Right renal pelvis (tissue), 4 donors: ENCODE measurements around the gene ARHGEF10L. TPM values are rescaled to one million over a fixed set of nuclear protein-coding genes. Genes with fewer than 3 reads are reported as not detected.

Source experiments
- polyA plus RNA-seq, 4 donors: library from polyadenylated mRNA; unstranded; fragments of 120-200 nt; gene quantifications; one replicate each; pipeline ENCODE4 v1.2.1, GENCODE V29; 2013; ENCODE audit not compliant: insufficient read length in 4 of 4

Gene ARHGEF10L
- polyA plus RNA-seq, 4 donors: 40.6 to 51.3 (median 44.6) TPM

Other genes with a start within 250 kb of the ARHGEF10L start
- 1 to 10 TPM in 1 of 4 donors, under 1 TPM in 3; 0.14 to 1.3 (median 0.65) TPM for gene PADI4, start 231.5 kb upstream of the ARHGEF10L start, polyA plus RNA-seq
- not detected for gene PADI6, start 167.5 kb upstream of the ARHGEF10L start, polyA plus RNA-seq
- 10 to 100 TPM; 95.9 to 98.8 (median 97.9) TPM for gene RCC2, start 100.0 kb upstream of the ARHGEF10L start, polyA plus RNA-seq
- gene ACTL8, start 215.6 kb downstream of the ARHGEF10L start, polyA plus RNA-seq: not detected